Activated CD8-positive, alpha-beta T cell treated with anti-CD3 and anti-CD28 coated beads for 36 hours (primary cell): ENCODE data around the gene SNRNP25. TPM values are rescaled to one million over a fixed set of nuclear protein-coding genes. Genes with fewer than 3 reads are reported as not detected.

Experiments used
- ATAC-seq: fragments of 200-7000 bp; cut with Tn5 transposase; one replicate; pipeline ENCODE4 v1.10.0; 2021; ENCODE audit warnings: mild to moderate bottlenecking, moderate library complexity
- CTCF ChIA-PET: fragments of 350-600 bp; sonication (Branson Sonifier 250); formaldehyde crosslinking; loops from one replicate; lab custom pipeline; 2021; ENCODE audit warnings: antibody characterized with exemption; lab: Charles Lee
- POLR2A ChIA-PET: fragments of 350-600 bp; sonication (Branson Sonifier 250); formaldehyde crosslinking; loops from one replicate; lab custom pipeline; 2021; ENCODE audit warnings: antibody characterized with exemption; lab: Charles Lee
- DNase-seq: peaks from one replicate; pipeline ENCODE4 v3.0.0-alpha.2; 2020
- H3K27ac Mint-ChIP-seq: one replicate; pipeline ENCODE4 v1.8.0; 2021; ENCODE audit warnings: mild to moderate bottlenecking, mixed read lengths
- H3K27me3 Mint-ChIP-seq: one replicate; pipeline ENCODE4 v1.8.0; 2021; ENCODE audit warnings: mixed read lengths
- H3K36me3 Mint-ChIP-seq: one replicate; pipeline ENCODE4 v1.8.0; 2021; ENCODE audit warnings: low read depth, mixed read lengths
- H3K4me1 Mint-ChIP-seq: one replicate; pipeline ENCODE4 v1.8.0; 2021; ENCODE audit warnings: low read depth, mixed read lengths
- H3K4me3 Mint-ChIP-seq: one replicate; pipeline ENCODE4 v1.8.0; 2021; ENCODE audit warnings: mild to moderate bottlenecking, moderate library complexity, mixed read lengths
- H3K9me3 Mint-ChIP-seq: one replicate; pipeline ENCODE4 v1.8.0; 2021; ENCODE audit warnings: mixed read lengths
- CTCF ChIP-seq: fragments of 200-600 bp; IDR thresholded peaks from one replicate; pipeline ENCODE4 v1.8.0; 2022; ENCODE audit warnings: antibody characterized with exemption, mild to moderate bottlenecking
- intact Hi-C: fragments of 100-400 bp; cut with micrococcal nuclease; formaldehyde crosslinking; loops from one replicate; pipeline ENCODE4 v1.10.0; 2022
- total RNA-seq, 2 experiments: library from RNA; stranded (reverse); gene quantifications; one replicate each; pipeline ENCODE4 v1.2.3, GENCODE V29; 2021

SNRNP25 gene
- total RNA-seq, 2 experiments from 2014 or later, result 39.4 to 39.7 TPM

DNA sequence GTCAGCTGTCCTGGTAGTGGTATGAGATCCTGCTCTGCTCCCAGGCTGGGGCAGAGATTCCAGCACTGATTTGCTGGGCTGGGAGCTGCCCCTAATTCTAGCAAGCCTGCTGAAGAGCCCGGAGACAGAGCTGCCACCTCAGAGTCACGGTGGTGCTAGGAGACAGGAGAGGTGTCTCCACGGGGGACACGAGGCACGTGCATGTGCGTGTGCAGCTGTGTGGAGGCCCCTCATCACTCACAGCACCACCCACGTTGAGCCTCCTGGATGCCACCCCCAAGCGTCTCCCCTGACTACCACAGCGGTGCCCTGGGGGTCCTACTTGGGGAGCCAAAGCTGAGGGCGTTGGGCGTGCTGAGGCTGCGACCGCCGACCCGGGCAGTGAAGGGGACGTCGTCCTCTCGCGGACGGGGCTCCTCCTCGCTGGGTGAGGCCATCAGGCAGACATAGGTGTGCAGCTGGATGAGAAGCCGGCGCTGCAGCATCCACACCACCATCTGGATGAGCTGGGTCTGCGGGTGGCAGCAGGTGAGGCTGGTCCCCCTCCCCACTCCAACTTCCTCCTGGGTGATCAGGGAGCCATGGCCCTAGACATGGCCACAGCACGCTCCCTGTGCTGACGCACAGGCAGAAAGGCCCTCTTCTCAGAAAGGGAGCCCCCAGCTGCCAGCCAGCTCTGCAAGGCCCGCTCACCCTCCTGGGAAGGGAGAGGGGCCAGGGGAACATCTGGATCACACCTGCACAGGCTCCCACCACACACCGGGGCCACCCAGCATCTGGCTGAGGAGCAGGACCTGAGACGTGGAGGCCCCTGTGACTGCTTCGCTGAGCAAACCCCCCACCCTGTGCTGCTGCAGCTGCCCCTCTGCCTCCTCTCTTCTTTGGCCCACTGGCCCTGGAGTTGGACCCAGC is 36.0 kb downstream of the SNRNP25 start:
- H3K4me1 Mint-ChIP-seq, result peaks cover 13% of the 10 kb centered on the region
- intact Hi-C loops, result no loop called here
- no peaks in the 10 kb centered on the region for H3K9me3 Mint-ChIP-seq
- TF ChIP-seq CTCF, result no peak
- H3K36me3 Mint-ChIP-seq, result peaks cover 20% of the 10 kb centered on the region
- no peak overlapping the region for H3K4me3 Mint-ChIP-seq
- DNase-seq, result no peak
- POLR2A ChIA-PET, result interaction anchor here (0.6 to 1.5 kb wide), 2 partner anchors 12 to 52 kb away, joined by 3 to 5 read pairs; no protein-coding TSS in a partner anchor
- no peak overlapping the region for H3K27ac Mint-ChIP-seq
- H3K27me3 Mint-ChIP-seq, result no peaks in the 10 kb centered on the region
- ATAC-seq, result no peak
- CTCF ChIA-PET, result interaction anchor here (0.9 to 12.6 kb wide), 2 partner anchors 17 to 20 kb away, joined by 3 to 458 read pairs; partner anchors contain the start of genes MPG and RHBDF1

DNA sequence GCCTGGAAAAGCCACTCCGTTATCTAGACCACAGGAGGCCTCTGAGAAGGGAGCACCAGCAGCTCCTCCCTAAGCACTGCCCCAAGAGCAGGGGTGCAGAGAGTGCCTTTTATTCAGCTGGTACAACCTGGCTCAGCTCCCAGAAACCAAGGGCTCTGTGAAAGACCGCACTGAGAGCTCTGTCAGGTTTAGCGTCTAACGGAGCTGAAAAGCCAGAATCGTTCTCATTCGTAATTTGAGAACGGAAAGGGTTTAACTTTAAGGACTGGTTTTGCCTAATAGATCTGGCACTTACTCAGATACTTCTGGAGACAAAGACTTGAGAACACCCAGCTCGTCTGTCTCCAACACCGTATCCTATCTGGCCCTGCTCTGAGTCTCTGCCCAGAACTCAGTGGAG is 37.9 kb downstream of the SNRNP25 start:
- Mint-ChIP-seq H3K4me1 (no peaks in the 10 kb centered on the region), H3K27me3 (no peaks in the 10 kb centered on the region), H3K4me3 (no peak overlapping the region), H3K27ac (no peak overlapping the region), H3K36me3 (peaks cover 15% of the 10 kb centered on the region), H3K9me3 (no peaks in the 10 kb centered on the region)
- intact Hi-C loops, result no loop called here
- ChIA-PET CTCF (interaction anchor here (0.9 to 12.6 kb wide), 3 partner anchors 15 to 90 kb away, joined by 3 to 458 read pairs (median 6); partner anchors contain the start of genes MPG and RHBDF1), POLR2A (interaction anchor here (0.8 to 1.5 kb wide), 4 partner anchors 9 to 53 kb away, joined by 3 to 4 read pairs (median 4); no protein-coding TSS in a partner anchor)
- no peak for TF ChIP-seq CTCF
- DNase-seq (no peak), ATAC-seq (no peak)

DNA sequence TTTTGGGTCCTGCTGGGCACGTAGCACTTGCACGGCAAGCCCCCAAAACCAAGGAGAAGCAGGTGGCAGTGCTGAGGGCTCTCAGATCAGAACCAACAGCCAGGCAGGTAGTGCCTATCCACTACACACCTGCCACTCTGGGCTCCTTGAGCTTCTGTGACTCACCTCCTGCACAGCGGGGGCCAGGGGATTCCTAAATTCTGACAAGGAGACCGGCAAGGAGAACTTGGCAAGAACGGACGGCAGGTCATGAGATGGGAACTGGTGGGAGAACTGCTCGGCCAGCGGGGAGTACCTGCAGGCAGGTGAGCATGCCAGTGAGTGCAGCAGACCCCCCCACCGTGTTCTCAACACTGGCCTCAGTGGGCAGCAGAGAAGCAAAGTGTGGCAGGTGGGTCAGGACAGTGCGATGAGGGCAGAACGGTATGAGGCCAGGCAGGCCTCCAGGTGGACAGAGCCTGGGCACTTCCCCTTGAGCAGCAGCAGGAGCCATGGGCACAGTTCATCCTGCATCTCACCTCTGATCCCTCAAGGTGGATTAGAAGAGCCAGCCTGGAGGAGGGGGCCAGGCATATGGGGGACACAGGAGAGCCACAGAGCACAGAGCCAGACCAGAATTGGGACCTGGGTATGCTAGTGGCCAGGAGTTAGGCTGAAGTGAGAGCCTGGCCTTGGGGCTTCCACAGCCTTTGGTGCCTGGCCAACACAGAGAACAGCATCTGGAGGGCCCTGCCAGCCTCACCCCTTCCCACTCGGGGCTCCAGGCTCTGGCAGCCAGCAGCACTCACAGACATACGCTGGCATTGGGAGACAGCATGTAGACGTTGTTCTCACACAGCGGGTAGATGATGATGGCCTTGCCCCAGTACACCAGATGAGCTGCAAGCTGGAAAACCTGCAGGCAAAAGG is 39.1 kb downstream of the SNRNP25 start:
- no peak for ATAC-seq
- ChIA-PET POLR2A (interaction anchor here (1.5 kb wide), 1 partner anchor 26 kb away, joined by 4 read pairs; no protein-coding TSS in a partner anchor), CTCF (interaction anchor here (12.6 kb wide), 1 partner anchor 23 kb away, joined by 458 read pairs; the partner anchor contains the start of genes MPG and RHBDF1)
- no peak for DNase-seq
- Mint-ChIP-seq H3K36me3 (peaks cover 12% of the 10 kb centered on the region), H3K4me3 (no peak overlapping the region), H3K27me3 (no peaks in the 10 kb centered on the region), H3K9me3 (no peaks in the 10 kb centered on the region), H3K27ac (no peak overlapping the region), H3K4me1 (peaks cover 5% of the 10 kb centered on the region)
- no peak for TF ChIP-seq CTCF
- intact Hi-C loops, result no loop called here

GRCh38 chr16:94918-95265 is 41.3 kb downstream of the SNRNP25 start:
- Mint-ChIP-seq H3K9me3 (no peaks in the 10 kb centered on the region), H3K27me3 (no peaks in the 10 kb centered on the region), H3K36me3 (peaks cover 14% of the 10 kb centered on the region), H3K4me1 (peaks cover 6% of the 10 kb centered on the region), H3K27ac (no peak overlapping the region), H3K4me3 (no peak overlapping the region)
- ChIA-PET POLR2A (interaction anchor here (0.7 to 2.0 kb wide), 3 partner anchors 17 to 29 kb away, joined by 3 to 12 read pairs (median 10); partner anchors contain the start of gene MPG), CTCF (interaction anchor here (4.5 to 12.6 kb wide), 3 partner anchors 10 to 25 kb away, joined by 55 to 458 read pairs (median 73); partner anchors contain the start of genes MPG and RHBDF1)
- no peak for TF ChIP-seq CTCF
- ATAC-seq (no peak), DNase-seq (no peak)
- intact Hi-C loops, result no loop called here
